Activated B cell treated with CpG ODN at 0.5 μM for 24 hours (primary cell): Measurements from ENCODE around the gene TRAPPC3L. TPM values are rescaled to one million over a fixed set of nuclear protein-coding genes. Genes with fewer than 3 reads are reported as not detected.

Experiments
- ATAC-seq: fragments of 200-7000 bp; cut with Tn5 transposase; one replicate; pipeline ENCODE4 v1.10.0; 2021; ENCODE audit warnings: low read depth, mild to moderate bottlenecking, moderate library complexity
- CTCF ChIA-PET: fragments of 350-600 bp; sonication (Branson Sonifier 250); formaldehyde crosslinking; loops from one replicate; lab custom pipeline; 2021; ENCODE audit warnings: antibody characterized with exemption; lab: Charles Lee
- POLR2A ChIA-PET: fragments of 350-600 bp; sonication (Branson Sonifier 250); formaldehyde crosslinking; loops from one replicate; lab custom pipeline; 2021; ENCODE audit warnings: antibody characterized with exemption; lab: Charles Lee
- DNase-seq: peaks from one replicate; pipeline ENCODE4 v3.0.0; 2022
- H3K27ac Mint-ChIP-seq: one replicate; pipeline ENCODE4 v1.8.0; 2020; ENCODE audit warnings: mixed read lengths
- H3K27me3 Mint-ChIP-seq: one replicate; pipeline ENCODE4 v1.8.0; 2021; ENCODE audit warnings: mixed read lengths
- H3K36me3 Mint-ChIP-seq: one replicate; pipeline ENCODE4 v1.8.0; 2021; ENCODE audit warnings: low read depth, mixed read lengths
- H3K4me1 Mint-ChIP-seq: one replicate; pipeline ENCODE4 v1.8.0; 2021; ENCODE audit warnings: mixed read lengths
- H3K4me3 Mint-ChIP-seq: one replicate; pipeline ENCODE4 v1.8.0; 2020; ENCODE audit warnings: mild to moderate bottlenecking, mixed read lengths
- H3K9me3 Mint-ChIP-seq: one replicate; pipeline ENCODE4 v1.8.0; 2020; ENCODE audit warnings: mixed read lengths
- intact Hi-C: fragments of 100-400 bp; cut with micrococcal nuclease; formaldehyde crosslinking; loops from one replicate; pipeline ENCODE4 v1.15.1; 2024
- total RNA-seq: library from RNA; stranded (reverse); gene quantifications from 2 replicates; pipeline ENCODE4 v1.2.3, GENCODE V29; 2022
- TF ChIP-seq, protein P1 (sequence below): fragments of 200-600 bp; IDR thresholded peaks from one replicate; pipeline ENCODE4 v1.8.0; 2022; ENCODE audit warnings: antibody characterized with exemption, mild to moderate bottlenecking

Gene TRAPPC3L
- total RNA-seq, 1 donor from 2014 or later = not detected

DNA sequence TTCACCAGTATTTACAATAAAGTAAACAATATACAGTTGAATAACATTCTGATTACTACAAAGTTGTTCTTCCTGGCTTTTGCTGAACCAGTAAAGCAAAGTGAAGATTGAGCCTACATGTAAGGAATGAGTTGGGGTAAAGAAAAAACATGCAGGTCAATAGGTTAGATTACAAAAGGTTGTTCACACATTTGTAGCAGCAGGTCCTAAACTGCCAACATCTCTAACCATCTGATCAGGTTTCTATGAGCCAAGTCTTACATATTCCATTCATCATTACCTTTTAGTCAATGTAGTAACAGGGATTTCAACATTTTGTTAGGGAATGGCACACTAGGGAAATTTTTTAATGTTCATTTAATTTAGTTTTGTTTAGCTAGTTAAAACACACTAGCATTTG lies 93.6 kb downstream of the TRAPPC3L start:
- Mint-ChIP-seq H3K4me1 (peaks cover 31% of the 10 kb centered on the region), H3K27me3 (no peaks in the 10 kb centered on the region), H3K36me3 (no peaks in the 10 kb centered on the region), H3K27ac (no peak overlapping the region), H3K9me3 (no peaks in the 10 kb centered on the region), H3K4me3 (no peak overlapping the region)
- intact Hi-C loops = loop anchor here (1.0 to 2.0 kb wide), 2 partner anchors 10 to 25 kb away; no protein-coding TSS in a partner anchor
- POLR2A ChIA-PET = interaction anchor here (1.2 kb wide), 1 partner anchor 11 kb away, joined by 3 read pairs; no protein-coding TSS in a partner anchor
- CTCF ChIA-PET = interaction anchor here (1.2 kb wide), 1 partner anchor 165 kb away, joined by 5 read pairs; no protein-coding TSS in a partner anchor
- TF ChIP-seq, protein P1, sequence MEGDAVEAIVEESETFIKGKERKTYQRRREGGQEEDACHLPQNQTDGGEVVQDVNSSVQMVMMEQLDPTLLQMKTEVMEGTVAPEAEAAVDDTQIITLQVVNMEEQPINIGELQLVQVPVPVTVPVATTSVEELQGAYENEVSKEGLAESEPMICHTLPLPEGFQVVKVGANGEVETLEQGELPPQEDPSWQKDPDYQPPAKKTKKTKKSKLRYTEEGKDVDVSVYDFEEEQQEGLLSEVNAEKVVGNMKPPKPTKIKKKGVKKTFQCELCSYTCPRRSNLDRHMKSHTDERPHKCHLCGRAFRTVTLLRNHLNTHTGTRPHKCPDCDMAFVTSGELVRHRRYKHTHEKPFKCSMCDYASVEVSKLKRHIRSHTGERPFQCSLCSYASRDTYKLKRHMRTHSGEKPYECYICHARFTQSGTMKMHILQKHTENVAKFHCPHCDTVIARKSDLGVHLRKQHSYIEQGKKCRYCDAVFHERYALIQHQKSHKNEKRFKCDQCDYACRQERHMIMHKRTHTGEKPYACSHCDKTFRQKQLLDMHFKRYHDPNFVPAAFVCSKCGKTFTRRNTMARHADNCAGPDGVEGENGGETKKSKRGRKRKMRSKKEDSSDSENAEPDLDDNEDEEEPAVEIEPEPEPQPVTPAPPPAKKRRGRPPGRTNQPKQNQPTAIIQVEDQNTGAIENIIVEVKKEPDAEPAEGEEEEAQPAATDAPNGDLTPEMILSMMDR = no peak
- no peak for DNase-seq
- ATAC-seq = no peak

- TF ChIP-seq, protein P1 = no peak
- intact Hi-C loops = loop anchor here (1.0 to 2.0 kb wide), 2 partner anchors 11 to 26 kb away; no protein-coding TSS in a partner anchor
- Mint-ChIP-seq H3K4me1 (peaks cover 31% of the 10 kb centered on the region), H3K4me3 (peak overlapping the region; percentile 6), H3K27ac (peak overlapping the region; percentile 70), H3K27me3 (no peaks in the 10 kb centered on the region), H3K36me3 (no peaks in the 10 kb centered on the region), H3K9me3 (no peaks in the 10 kb centered on the region)
- ChIA-PET CTCF (interaction anchor here (1.2 to 1.4 kb wide), 2 partner anchors 162 to 164 kb away, joined by 5 read pairs; no protein-coding TSS in a partner anchor), POLR2A (interaction anchor here (1.2 kb wide), 1 partner anchor 12 kb away, joined by 3 read pairs; no protein-coding TSS in a partner anchor)
- ATAC-seq (peak; percentile 93), DNase-seq (no peak)
These were observed 94.4 kb downstream of the TRAPPC3L start for GRCh38 chr6:116450769-116451740.

- Mint-ChIP-seq H3K9me3 (no peaks in the 10 kb centered on the region), H3K27me3 (no peaks in the 10 kb centered on the region), H3K4me1 (peaks cover 32% of the 10 kb centered on the region), H3K27ac (peak overlapping the region; percentile 46), H3K36me3 (no peaks in the 10 kb centered on the region), H3K4me3 (no peak overlapping the region)
- TF ChIP-seq, protein P1 = no peak
- no peak for ATAC-seq
- ChIA-PET POLR2A (no interaction called here), CTCF (interaction anchor here (1.4 kb wide), 1 partner anchor 161 kb away, joined by 5 read pairs; no protein-coding TSS in a partner anchor)
- DNase-seq = no peak
- intact Hi-C loops = loop anchor here (2.0 kb wide), 1 partner anchor 27 kb away; no protein-coding TSS in a partner anchor
These were observed 95.2 kb downstream of the TRAPPC3L start for GRCh38 chr6:116450185-116450710.

DNA sequence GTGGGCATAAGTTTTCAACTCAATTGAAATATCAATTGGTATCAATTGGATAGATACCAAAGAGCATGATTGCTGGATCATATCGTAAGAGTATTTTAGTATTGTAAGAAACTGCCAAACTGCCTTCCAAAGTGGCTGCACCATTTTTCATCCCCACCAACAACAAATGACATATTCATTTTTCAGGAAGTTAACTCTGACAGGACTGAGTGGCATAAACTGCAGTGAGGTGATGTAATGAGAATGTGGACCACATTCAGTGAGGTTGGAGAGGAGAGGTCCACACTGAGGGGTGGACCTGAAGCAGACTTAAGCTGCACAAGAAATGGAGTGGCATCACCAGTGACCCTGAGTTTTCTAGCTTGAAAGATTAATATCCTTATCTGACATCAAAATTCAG lies 95.9 kb downstream of the TRAPPC3L start:
- Mint-ChIP-seq H3K9me3 (no peaks in the 10 kb centered on the region), H3K27ac (no peak overlapping the region), H3K4me3 (no peak overlapping the region), H3K27me3 (no peaks in the 10 kb centered on the region), H3K4me1 (peaks cover 39% of the 10 kb centered on the region), H3K36me3 (no peaks in the 10 kb centered on the region)
- ATAC-seq = no peak
- ChIA-PET POLR2A (no interaction called here), CTCF (interaction anchor here (1.1 to 1.5 kb wide), 2 partner anchors 111 to 162 kb away, joined by 3 to 4 read pairs; no protein-coding TSS in a partner anchor)
- intact Hi-C loops = no loop called here
- TF ChIP-seq, protein P1 = no peak
- DNase-seq = no peak
